HepG2 (cell line): ENCODE data around the gene TANC1. TPM values are rescaled to one million over a fixed set of nuclear protein-coding genes. Genes with fewer than 3 reads are reported as not detected.

Experiments
- ATAC-seq: fragments of 200-7000 bp; cut with Tn5 transposase; 3 replicates; pipeline ENCODE4 v1.9.1; 2020; ENCODE audit warnings: mild to moderate bottlenecking, moderate library complexity
- BruUV-seq: library from RNA; stranded (reverse); fragments of 400-500 nt; replicated peaks from 2 replicates; lab custom pipeline; 2021; lab: Mats Ljungman, UMichigan
- CTCF ChIA-PET: fragments of 300-600 bp; formaldehyde crosslinking; extraction: SDS; loops from one replicate; lab custom pipeline; 2021; ENCODE audit warnings: low total read pairs, inconsistent platforms, low intra/inter-chr PET ratio; lab: Yijun Ruan, JAX
- POLR2A ChIA-PET: fragments of 350-600 bp; sonication (Branson Sonifier 250); formaldehyde crosslinking; loops from one replicate; lab custom pipeline; 2020; ENCODE audit warnings: antibody characterized with exemption, inconsistent platforms; lab: Yijun Ruan, JAX
- DNase-seq: peaks from one replicate; pipeline ENCODE4 v3.0.0-alpha.2; 2015; ENCODE audit warnings: low spot score
- FAIRE-seq: peaks from 3 replicates; lab custom pipeline; 2011; peaks lifted over from hg19 to GRCh38; lab: Jason Lieb, UNC
- H2AFZ ChIP-seq: one replicate; pipeline ENCODE4 v1.6.1; 2011; ENCODE audit warnings: low read length, inconsistent platforms
- H3K27ac ChIP-seq: fragments of 300-600 bp; 3 replicates; pipeline ENCODE4 v1.8.0; 2011; ENCODE audit warnings: mixed run types, mild to moderate bottlenecking, mixed read lengths, low read length, inconsistent platforms; ENCODE audit not compliant: insufficient read depth; ENCODE audit errors: extremely low read length
- H3K27me3 ChIP-seq, 2 experiments: fragments of 200-600 bp in 1 of 2; 2 replicates in 1 of 2; 3 replicates in 1 of 2; pipeline versions ENCODE4 v1.6.0 to v1.8.0; 2011; ENCODE audit warnings: low read length in 2 of 2, mild to moderate bottlenecking in 2 of 2, moderate library complexity in 2 of 2, inconsistent platforms in 1 of 2; ENCODE audit not compliant: insufficient read depth in 2 of 2, control insufficient read depth in 1 of 2
- H3K36me3 ChIP-seq, 2 experiments: fragments of 200-600 bp in 1 of 2; replicated peaks in 1 of 2; 2 replicates in 1 of 2; 3 replicates in 1 of 2; pipeline versions ENCODE4 v1.5.1 to v1.8.0; 2011; ENCODE audit warnings: low read length in 2 of 2, inconsistent platforms in 1 of 2; ENCODE audit not compliant: insufficient read depth in 2 of 2, control insufficient read depth in 1 of 2
- H3K4me1 ChIP-seq: 2 replicates; pipeline ENCODE4 v1.5.1; 2012; ENCODE audit warnings: low read length, inconsistent platforms; ENCODE audit not compliant: insufficient read depth
- H3K4me2 ChIP-seq: 2 replicates; pipeline ENCODE4 v1.6.0; 2011; ENCODE audit warnings: low read depth, low read length, inconsistent platforms
- H3K4me3 ChIP-seq, 3 experiments: fragments of 200-600 bp in 1 of 3; sonication (generic), shearing (Covaris generic) in 1 of 3; replicated peaks in 1 of 3; 2 replicates each; pipeline ENCODE4 v1.5.1; 2011 to 2016; ENCODE audit warnings: low read length in 3 of 3, inconsistent platforms in 2 of 3, low read depth in 2 of 3, mild to moderate bottlenecking in 2 of 3, control low read depth in 1 of 3, mixed read lengths in 1 of 3; ENCODE audit not compliant: insufficient read depth in 1 of 3
- H3K79me2 ChIP-seq: one replicate; pipeline ENCODE4 v1.6.1; 2011; ENCODE audit warnings: low read length, inconsistent platforms; ENCODE audit not compliant: insufficient read depth
- H3K9ac ChIP-seq: 2 replicates; pipeline ENCODE4 v1.6.0; 2011; ENCODE audit warnings: mild to moderate bottlenecking, low read depth, low read length, inconsistent platforms; ENCODE audit not compliant: insufficient read depth
- H3K9me3 ChIP-seq: 2 replicates; pipeline ENCODE4 v1.5.1; 2012; ENCODE audit warnings: mild to moderate bottlenecking, low read length
- H4K20me1 ChIP-seq: 2 replicates; pipeline ENCODE4 v1.6.0; 2011; ENCODE audit warnings: inconsistent platforms, mild to moderate bottlenecking, low read length, moderate library complexity; ENCODE audit not compliant: insufficient read depth
- FUBP1 ChIP-seq: sonication (generic); formaldehyde crosslinking; IDR thresholded peaks from 2 replicates; pipeline ENCODE4 v1.5.1; 2020; ENCODE audit warnings: missing genetic modification reagents, mild to moderate bottlenecking, borderline replicate concordance
- GLI4 ChIP-seq: sonication (generic); formaldehyde crosslinking; IDR thresholded peaks from 2 replicates; pipeline ENCODE4 v1.5.1; 2020; ENCODE audit warnings: missing genetic modification reagents, mild to moderate bottlenecking, moderate library complexity, borderline replicate concordance
- KDM3A ChIP-seq: IDR thresholded peaks from 2 replicates; pipeline ENCODE4 v1.6.1; 2018; ENCODE audit warnings: low read depth, missing compliant biosample characterization
- SATB2 ChIP-seq: sonication (generic); formaldehyde crosslinking; IDR thresholded peaks from 2 replicates; pipeline ENCODE4 v1.5.0; 2020; ENCODE audit warnings: missing genetic modification reagents
- SP2 ChIP-seq: sonication (generic); formaldehyde crosslinking; IDR thresholded peaks from 2 replicates; pipeline ENCODE4 v1.5.1; 2020; ENCODE audit warnings: mild to moderate bottlenecking, missing genetic modification reagents
- ZNF121 ChIP-seq: sonication (generic); formaldehyde crosslinking; IDR thresholded peaks from 2 replicates; pipeline ENCODE4 v1.5.0; 2020; ENCODE audit warnings: mild to moderate bottlenecking, missing genetic modification reagents
- ZNF503 ChIP-seq: sonication (generic); formaldehyde crosslinking; IDR thresholded peaks from 2 replicates; pipeline ENCODE4 v1.4.0; 2020; ENCODE audit warnings: missing genetic modification reagents
- ZNF652 ChIP-seq: IDR thresholded peaks from 2 replicates; pipeline ENCODE4 v1.6.1; 2016; ENCODE audit warnings: low read depth, borderline replicate concordance
- ZNF704 ChIP-seq: sonication (generic); formaldehyde crosslinking; IDR thresholded peaks from 2 replicates; pipeline ENCODE4 v1.8.1; 2023; ENCODE audit warnings: mild to moderate bottlenecking, inconsistent platforms, moderate library complexity, missing genetic modification reagents, borderline replicate concordance
- WGBS: methylation state at CpG from one replicate; pipeline ENCODE4 v1.1.6; 2017; ENCODE audit warnings: low lambda C conversion rate; 5-methylcytosine and 5-hydroxymethylcytosine counted together
- in situ Hi-C: cut with HindIII; loops from 2 replicates; pipeline ENCODE4 v1.10.0; 2017; ENCODE audit warnings: low pct_unique_long_range_greater_than_20kb; ENCODE audit not compliant: extremely low pct_ligation_motif_present
- intact Hi-C: fragments of 100-400 bp; cut with micrococcal nuclease; formaldehyde crosslinking; loops from one replicate; pipeline ENCODE4 v1.10.0; 2022; ENCODE audit not compliant: unreplicated experiment
- polyA plus RNA-seq, 8 experiments: library from polyadenylated mRNA; depleted of rRNA in 3 of 8; stranded (reverse) in 7 of 8; unstranded in 1 of 8; fragments of >200 nt; fragmentation: Illumina TruSeq in 4 of 8; extraction: Trizol in 4 of 8; gene quantifications; 2 replicates each; pipeline versions ENCODE4 v1.2.1 to v1.2.3, GENCODE V29; 2011 to 2016; ENCODE audit warnings: low read depth in 4 of 8, missing spikeins in 1 of 8, mixed read lengths in 1 of 8; ENCODE audit not compliant: insufficient read depth in 1 of 8
- total RNA-seq, 5 experiments: library from RNA; depleted of rRNA; stranded (reverse); fragments of >200 nt; fragmentation: Illumina TruSeq; extraction: Trizol; gene quantifications; 2 replicates each; pipeline ENCODE4 v1.2.3, GENCODE V29; 2016; ENCODE audit warnings: low read depth in 1 of 5

The TANC1 gene
- total and polyA plus RNA-seq, 2 of the 13 experiments (the other 11 are each of a cell fraction or from before 2014, with no cell fraction given), result 2.3 to 5.6 TPM

GRCh38 chr2:158993721-158994587 is 25.5 kb downstream of the TANC1 start:
- Histone ChIP-seq H3K27me3 (no peaks in the 10 kb centered on the region), H3K79me2 (no peaks in the 10 kb centered on the region), H3K4me2 (0 out of 2 replicates have a peak overlapping the region, but pooled peaks have one; percentile 23), H4K20me1 (no peaks in the 10 kb centered on the region), H3K4me1 (peaks cover 49% of the 10 kb centered on the region), H3K9me3 (no peaks in the 10 kb centered on the region), H3K27ac (no peak overlapping the region), H2AFZ (no peak overlapping the region), H3K9ac (no peak overlapping the region), H3K36me3 (no peaks in the 10 kb centered on the region), H3K4me3 (no peak overlapping the region)
- DNase-seq (no peak), FAIRE-seq (no peak), ATAC-seq (no peak)
- ChIA-PET CTCF (no interaction called here), POLR2A (no interaction called here)
- in situ Hi-C loops (no loop called here), intact Hi-C loops (loop anchor here (2.0 kb wide), 1 partner anchor 25 kb away; the partner anchor contains the start of gene TANC1)
- 81% methylated on average over 4 of the region's 4 CpGs for WGBS
- BruUV-seq, result no TSS peak
- TF ChIP-seq GLI4 (CRISPR knock-in tag) (no peak), ZNF121 (CRISPR knock-in tag) (peak; percentile 42; the same call in 1 of the 2 replicates)

GRCh38 chr2:158994920-158995676 is 26.7 kb downstream of the TANC1 start:
- no TSS peak for BruUV-seq
- DNase-seq (peak; percentile 86), ATAC-seq (peak; percentile 69), FAIRE-seq (peak; percentile 86)
- Histone ChIP-seq H3K79me2 (no peaks in the 10 kb centered on the region), H3K27ac (no peak overlapping the region), H3K9me3 (no peaks in the 10 kb centered on the region), H3K4me2 (peak overlapping the region; percentile 23), H3K9ac (no peak overlapping the region), H4K20me1 (no peaks in the 10 kb centered on the region), H3K36me3 (no peaks in the 10 kb centered on the region), H3K4me1 (peaks cover 60% of the 10 kb centered on the region), H2AFZ (no peak overlapping the region), H3K4me3 (no peak overlapping the region), H3K27me3 (no peaks in the 10 kb centered on the region)
- in situ Hi-C loops, result no loop called here
- WGBS, result 0% methylated on average over 5 of the region's 5 CpGs
- intact Hi-C loops, result loop anchor here (2.0 to 5.0 kb wide), 2 partner anchors 26 to 122 kb away; partner anchors contain the start of gene TANC1
- CTCF ChIA-PET, result no interaction called here
- POLR2A ChIA-PET, result no interaction called here
- 0 out of 2 replicates have a peak, but pooled peaks have one; percentile 62 for TF ChIP-seq ZNF652 (CRISPR knock-in tag)
- TF ChIP-seq SP2, result no peak
- 0 out of 2 replicates have a peak, but pooled peaks have one; percentile 33 for TF ChIP-seq KDM3A (CRISPR knock-in tag)
- TF ChIP-seq ZNF503 (CRISPR knock-in tag), result peak; percentile 72; the same call in 1 of the 2 replicates
- no peak for TF ChIP-seq FUBP1 (CRISPR knock-in tag)
- TF ChIP-seq ZNF704 (CRISPR knock-in tag), result no peak
- peak; percentile 14; the same call in 1 of the 2 replicates for TF ChIP-seq SATB2 (CRISPR knock-in tag)
